CD4-positive, alpha-beta T cell treated with Interleukin-6 for 4 hours (primary cell): ENCODE data around the gene PKLR.
"Not testable (repeated sequence)": the region's sequence is repeated elsewhere in the genome, so short reads cannot be mapped to it uniquely, and the experiment has no call there.

Experiments
- DNase-seq: peaks from one replicate; pipeline ENCODE4 v3.0.0-alpha.2; 2020; ENCODE audit warnings: mixed read lengths

Gene PKLR

GRCh38 chr1:155316922-155317321 is 15.7 kb upstream of the PKLR start:
- DNase-seq = no peak

GRCh38 chr1:155313261-155313660 is 12.0 kb upstream of the PKLR start:
- DNase-seq = no peak

GRCh38 chr1:155309423-155310021 is 8.3 kb upstream of the PKLR start:
- no peak for DNase-seq

- DNase-seq = peak; percentile 97
Measured at GRCh38 chr1:155308493-155309422, 7.5 kb upstream of the PKLR start, which contains the start of gene FDPS. FDPS (plus strand) TSS chr1:155308866; CDS start chr1:155309790, 924 bp downstream.

- no peak for DNase-seq
Measured at GRCh38 chr1:155307247-155307740, 6.1 kb upstream of the PKLR start.

GRCh38 chr1:155305881-155306391 is 4.7 kb upstream of the PKLR start:
- no peak for DNase-seq

GRCh38 chr1:155304558-155305063 is 3.4 kb upstream of the PKLR start:
- DNase-seq = no peak

GRCh38 chr1:155300553-155301329 is 497 bp downstream of the PKLR start:
- no peak for DNase-seq

- DNase-seq = no peak
Measured at GRCh38 chr1:155300024-155300423, 1.2 kb downstream of the PKLR start.

GRCh38 chr1:155297384-155297783 is 3.9 kb downstream of the PKLR start:
- DNase-seq = no peak

GRCh38 chr1:155296661-155297060 is 4.6 kb downstream of the PKLR start:
- no peak for DNase-seq

GRCh38 chr1:155295942-155296267 is 5.3 kb downstream of the PKLR start:
- no peak for DNase-seq

GRCh38 chr1:155295183-155295941 is 5.9 kb downstream of the PKLR start:
- DNase-seq = no peak

GRCh38 chr1:155294520-155295182 is 6.6 kb downstream of the PKLR start:
- no peak for DNase-seq

GRCh38 chr1:155293086-155293749 is 8.0 kb downstream of the PKLR start:
- DNase-seq = no peak

GRCh38 chr1:155291006-155291405 is 10.2 kb downstream of the PKLR start:
- DNase-seq = not testable (repeated sequence)

- no peak for DNase-seq
Measured at GRCh38 chr1:155287987-155288543, 13.2 kb downstream of the PKLR start.

- no peak for DNase-seq
Measured at GRCh38 chr1:155286544-155286943, 14.7 kb downstream of the PKLR start.

GRCh38 chr1:155285631-155286044 is 15.6 kb downstream of the PKLR start:
- no peak for DNase-seq

- no peak for DNase-seq
Measured at GRCh38 chr1:155285063-155285462, 16.2 kb downstream of the PKLR start.

GRCh38 chr1:155284476-155284875 is 16.8 kb downstream of the PKLR start:
- no peak for DNase-seq
